Bronchial epithelial cell (primary cell): ENCODE data around the gene PAPOLA. TPM values are rescaled to one million over a fixed set of nuclear protein-coding genes. Genes with fewer than 3 reads are reported as not detected.

ENCODE experiments used
- DNase-seq: peaks from one replicate; pipeline ENCODE4 v3.0.0-alpha.2; 2010; ENCODE audit warnings: low read depth
- FAIRE-seq: peaks from 2 replicates; lab custom pipeline; 2011; peaks lifted over from hg19 to GRCh38; lab: Jason Lieb, UNC
- H3K27me3 ChIP-seq: 2 replicates; pipeline ENCODE4 v1.5.1; 2011; ENCODE audit warnings: low read length; ENCODE audit not compliant: control insufficient read depth, insufficient read depth
- H3K36me3 ChIP-seq: 2 replicates; pipeline ENCODE4 v1.5.1; 2011; ENCODE audit warnings: low read length; ENCODE audit not compliant: control insufficient read depth, insufficient read depth
- H3K4me3 ChIP-seq: 2 replicates; pipeline ENCODE4 v1.5.1; 2011; ENCODE audit warnings: mild to moderate bottlenecking, low read depth, low read length, control low read depth
- total RNA-seq: library from RNA; depleted of rRNA; stranded (reverse); fragments of >200 nt; gene quantifications from 2 replicates; pipeline ENCODE4 v1.2.1, GENCODE V29; 2014
- TF ChIP-seq, protein P1 (sequence below): IDR thresholded peaks from 2 replicates; pipeline ENCODE4 v1.5.1; 2011; ENCODE audit warnings: mild to moderate bottlenecking, moderate library complexity, low read length, control low read depth, inconsistent platforms; ENCODE audit not compliant: insufficient read depth, severe bottlenecking

Gene PAPOLA
- total RNA-seq, 1 donor from 2014 or later, result 70.0 TPM

DNA sequence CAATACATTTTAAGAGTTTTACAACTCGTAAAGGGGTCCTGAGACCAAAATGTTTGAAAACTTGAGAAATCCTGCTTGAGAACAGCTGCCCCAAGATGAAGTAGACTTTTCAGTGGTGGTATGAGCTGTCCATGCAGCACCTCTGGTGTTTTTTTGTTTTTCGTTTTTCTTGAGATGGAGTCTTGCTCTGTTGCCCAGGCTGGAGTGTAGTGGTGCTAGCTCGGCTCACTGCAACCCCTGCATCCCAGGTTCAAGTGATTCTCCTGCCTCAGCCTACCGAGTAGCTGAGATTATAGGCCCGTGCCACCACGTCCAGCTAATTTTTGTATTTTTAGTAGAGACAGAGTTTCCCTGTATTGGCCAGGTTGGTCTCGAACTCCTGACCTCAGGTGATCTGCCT lies 5.5 kb downstream of the PAPOLA start:
- DNase-seq, result no peak
- no peak overlapping the region for H3K4me3 ChIP-seq
- H3K27me3 ChIP-seq, result no peaks in the 10 kb centered on the region
- FAIRE-seq, result no peak
- TF ChIP-seq, protein P1, sequence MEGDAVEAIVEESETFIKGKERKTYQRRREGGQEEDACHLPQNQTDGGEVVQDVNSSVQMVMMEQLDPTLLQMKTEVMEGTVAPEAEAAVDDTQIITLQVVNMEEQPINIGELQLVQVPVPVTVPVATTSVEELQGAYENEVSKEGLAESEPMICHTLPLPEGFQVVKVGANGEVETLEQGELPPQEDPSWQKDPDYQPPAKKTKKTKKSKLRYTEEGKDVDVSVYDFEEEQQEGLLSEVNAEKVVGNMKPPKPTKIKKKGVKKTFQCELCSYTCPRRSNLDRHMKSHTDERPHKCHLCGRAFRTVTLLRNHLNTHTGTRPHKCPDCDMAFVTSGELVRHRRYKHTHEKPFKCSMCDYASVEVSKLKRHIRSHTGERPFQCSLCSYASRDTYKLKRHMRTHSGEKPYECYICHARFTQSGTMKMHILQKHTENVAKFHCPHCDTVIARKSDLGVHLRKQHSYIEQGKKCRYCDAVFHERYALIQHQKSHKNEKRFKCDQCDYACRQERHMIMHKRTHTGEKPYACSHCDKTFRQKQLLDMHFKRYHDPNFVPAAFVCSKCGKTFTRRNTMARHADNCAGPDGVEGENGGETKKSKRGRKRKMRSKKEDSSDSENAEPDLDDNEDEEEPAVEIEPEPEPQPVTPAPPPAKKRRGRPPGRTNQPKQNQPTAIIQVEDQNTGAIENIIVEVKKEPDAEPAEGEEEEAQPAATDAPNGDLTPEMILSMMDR, result no peak
- no peaks in the 10 kb centered on the region for H3K36me3 ChIP-seq

DNA sequence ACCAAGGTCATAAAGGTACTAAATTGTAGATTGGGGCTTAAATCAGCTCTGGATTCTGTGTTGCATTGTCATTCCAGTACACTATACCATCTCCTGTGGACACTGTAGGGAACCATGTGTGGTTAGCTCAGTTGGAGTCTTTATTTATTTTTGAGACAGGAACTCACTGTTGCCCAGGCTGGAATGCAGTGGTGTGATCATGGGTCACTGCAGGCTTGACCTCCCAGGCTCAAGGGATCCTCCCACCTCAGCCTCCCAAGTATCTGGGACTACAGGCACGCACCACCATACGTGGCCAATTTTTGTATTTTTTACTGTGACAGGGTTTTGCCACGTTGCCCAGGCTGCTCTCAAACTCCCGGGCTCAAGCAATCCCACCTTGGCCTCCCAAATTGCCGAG lies 6.7 kb downstream of the PAPOLA start:
- DNase-seq (no peak), FAIRE-seq (no peak)
- TF ChIP-seq, protein P1, result no peak
- Histone ChIP-seq H3K4me3 (no peak overlapping the region), H3K36me3 (no peaks in the 10 kb centered on the region), H3K27me3 (no peaks in the 10 kb centered on the region)

DNA sequence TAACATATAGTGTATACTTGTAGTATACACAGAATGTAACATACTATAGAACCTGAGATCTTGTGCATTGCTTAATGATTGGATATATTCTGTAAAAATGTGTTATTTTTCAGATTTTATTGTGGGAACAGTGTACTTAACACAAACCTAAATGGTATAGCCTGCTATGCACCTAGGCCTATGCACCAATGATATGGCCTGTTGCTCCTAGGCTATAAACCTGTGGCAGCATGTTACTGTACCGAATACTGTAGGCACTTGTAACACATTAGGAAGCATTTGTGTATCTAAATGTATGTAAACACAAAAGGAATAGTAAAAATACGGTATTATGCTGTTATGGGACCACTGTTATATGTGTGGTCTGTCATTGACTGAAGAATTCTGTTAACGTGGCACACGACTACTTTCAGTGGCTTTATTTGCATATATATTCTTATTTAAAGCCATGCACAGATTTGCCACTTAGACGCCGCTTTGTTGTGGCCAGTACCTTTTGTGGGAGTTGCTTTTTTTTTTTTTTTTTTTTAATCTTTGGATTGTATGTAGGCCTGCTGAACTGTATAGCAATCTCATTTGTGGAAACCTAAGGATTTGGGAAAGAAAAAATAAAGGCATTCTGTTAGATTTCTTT lies 7.4 kb downstream of the PAPOLA start:
- DNase-seq, result no peak
- Histone ChIP-seq H3K4me3 (no peak overlapping the region), H3K36me3 (no peaks in the 10 kb centered on the region), H3K27me3 (no peaks in the 10 kb centered on the region)
- TF ChIP-seq, protein P1, result no peak
- FAIRE-seq, result no peak

DNA sequence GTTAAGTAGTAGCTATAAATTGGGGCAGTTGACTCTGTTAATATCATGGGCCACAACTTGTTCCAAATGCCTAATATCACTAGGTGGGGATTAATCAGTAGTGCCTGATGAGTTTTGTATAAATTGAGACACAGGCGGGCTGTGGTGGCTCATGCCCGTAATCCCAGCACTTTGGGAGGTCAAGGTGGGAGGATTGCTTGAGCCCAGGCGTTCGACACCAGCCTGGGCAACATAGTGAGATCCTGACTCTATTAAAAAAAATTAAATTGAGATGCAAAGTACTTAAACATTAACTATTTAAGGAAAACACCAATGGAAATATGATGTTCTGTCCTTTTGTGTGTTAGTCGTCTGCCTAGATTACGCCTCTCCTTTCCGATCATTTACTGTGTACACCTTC lies 9.0 kb downstream of the PAPOLA start:
- TF ChIP-seq, protein P1, result no peak
- no peaks in the 10 kb centered on the region for H3K36me3 ChIP-seq
- FAIRE-seq, result no peak

DNA sequence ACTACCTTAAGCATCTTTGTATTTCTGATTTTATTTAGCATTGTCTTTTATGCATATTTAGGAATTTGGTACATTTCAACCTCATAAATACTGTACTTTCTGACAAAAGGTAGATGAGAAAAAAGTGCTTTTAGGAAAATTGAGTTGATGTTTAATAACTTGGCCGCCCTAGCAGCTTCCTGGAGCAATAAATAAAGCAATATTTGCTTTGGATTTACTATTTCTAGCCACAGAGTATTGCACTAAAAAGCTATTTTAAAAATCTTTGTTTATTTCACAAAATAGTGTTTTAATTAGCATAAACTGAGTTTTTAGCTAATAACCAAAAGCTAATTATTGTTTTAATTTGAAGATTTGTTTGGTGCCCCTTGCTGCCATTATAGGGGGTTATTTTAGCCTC lies 9.5 kb downstream of the PAPOLA start:
- no peak for FAIRE-seq
- DNase-seq, result no peak
- TF ChIP-seq, protein P1, result no peak
- H3K36me3 ChIP-seq, result no peaks in the 10 kb centered on the region
- no peak overlapping the region for H3K4me3 ChIP-seq
- no peaks in the 10 kb centered on the region for H3K27me3 ChIP-seq

More for the DNA sequence above, 9.0 kb downstream of the PAPOLA start:
- no peak overlapping the region for H3K4me3 ChIP-seq
- no peaks in the 10 kb centered on the region for H3K27me3 ChIP-seq
- DNase-seq, result no peak

DNA sequence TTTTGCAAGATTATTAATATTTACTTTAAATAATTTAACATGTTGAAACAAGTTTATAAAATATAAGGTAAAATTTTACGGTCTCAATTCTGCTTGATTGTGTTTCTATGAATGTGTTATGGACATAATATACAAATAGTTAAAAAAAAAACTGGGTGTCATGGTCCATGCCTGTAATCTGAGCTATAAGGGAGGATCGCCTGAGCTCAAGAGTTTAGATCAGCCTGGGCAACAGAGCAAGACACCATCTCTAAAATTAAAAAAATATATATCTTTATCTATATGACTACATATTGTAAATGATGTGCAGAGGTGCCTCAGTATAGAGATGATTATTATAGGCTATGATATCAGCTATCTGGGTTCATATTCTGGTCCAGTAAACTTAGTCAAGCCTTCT lies 9.9 kb downstream of the PAPOLA start:
- FAIRE-seq (no peak), DNase-seq (no peak)
- H3K4me3 ChIP-seq, result no peak overlapping the region
- H3K27me3 ChIP-seq, result no peaks in the 10 kb centered on the region
- no peaks in the 10 kb centered on the region for H3K36me3 ChIP-seq
- TF ChIP-seq, protein P1, result no peak
